NCI-H187 (cell line): ENCODE results near the gene RNF5.
"Not testable (repeated sequence)": the region's sequence is repeated elsewhere in the genome, so short reads cannot be mapped to it uniquely, and the experiment has no call there.

Experiments
- DNase-seq, 2 experiments: peaks; one replicate each; lab custom pipeline; 2025; lab: John Stamatoyannopoulos, UW

The RNF5 gene

GRCh38 chr6:32204268-32204715 lies 26.1 kb downstream of the RNF5 start:
- no peak for DNase-seq

DNA sequence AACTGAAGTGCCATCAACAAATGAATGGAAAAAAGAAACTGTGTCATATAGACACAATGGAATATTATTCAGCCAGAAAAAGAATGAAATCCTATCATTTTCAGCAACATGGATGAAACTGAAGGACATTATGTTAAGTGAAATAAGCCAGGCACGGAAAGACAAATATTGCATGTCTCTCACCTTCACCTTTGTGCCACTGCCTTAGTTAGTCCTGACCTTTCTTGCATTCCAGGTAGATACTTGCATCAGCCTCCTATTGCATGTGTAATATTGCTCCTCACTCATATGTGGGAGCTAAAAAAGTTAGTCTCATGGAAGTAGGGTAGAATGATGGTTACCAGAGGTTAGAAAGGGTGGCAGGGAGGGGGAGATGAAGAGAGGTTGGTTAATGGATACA lies 30.8 kb downstream of the RNF5 start:
- no peak for DNase-seq

DNA sequence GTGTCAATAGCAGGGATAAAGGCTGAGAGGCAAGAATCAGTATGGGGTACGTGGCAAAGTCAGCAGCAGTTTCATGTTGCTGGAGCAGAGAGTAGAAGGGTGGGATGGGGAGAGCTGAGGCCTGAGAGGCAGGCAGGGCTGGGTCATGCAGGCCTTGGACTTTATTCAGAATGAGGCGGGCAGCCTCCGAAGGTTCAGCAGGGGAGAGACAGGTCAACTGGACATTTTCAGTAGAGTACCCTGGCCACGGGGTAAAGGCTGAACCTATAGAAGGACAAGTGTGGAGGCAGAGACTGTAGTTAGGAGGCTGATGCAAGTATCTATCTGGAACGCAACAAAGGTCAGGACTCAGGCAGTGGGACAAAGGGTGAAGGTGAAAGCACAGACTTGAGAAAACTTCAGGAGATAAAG lies 32.0 kb downstream of the RNF5 start:
- DNase-seq, result no peak

DNA sequence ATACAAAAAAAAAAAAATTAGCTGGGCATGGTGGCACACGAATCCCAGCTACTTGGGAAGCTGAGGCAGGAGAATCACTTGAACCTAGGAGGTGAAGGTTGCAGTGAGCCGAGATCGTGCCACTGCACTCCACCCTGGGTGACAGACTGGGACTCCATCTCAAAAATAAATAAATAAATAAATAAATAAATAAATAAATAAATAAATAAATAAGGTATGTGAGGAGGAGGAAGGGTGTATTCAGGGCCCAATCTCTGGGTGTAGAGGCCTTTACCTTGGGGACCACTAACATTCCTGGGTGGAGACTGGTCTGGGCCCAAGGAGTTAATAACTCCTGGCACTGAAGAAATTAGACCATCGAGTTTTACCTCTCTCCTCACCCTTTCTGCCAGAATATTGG lies 33.2 kb downstream of the RNF5 start:
- DNase-seq, result not testable (repeated sequence)

GRCh38 chr6:32212076-32212760 lies 34.0 kb downstream of the RNF5 start:
- DNase-seq, result no peak

DNA sequence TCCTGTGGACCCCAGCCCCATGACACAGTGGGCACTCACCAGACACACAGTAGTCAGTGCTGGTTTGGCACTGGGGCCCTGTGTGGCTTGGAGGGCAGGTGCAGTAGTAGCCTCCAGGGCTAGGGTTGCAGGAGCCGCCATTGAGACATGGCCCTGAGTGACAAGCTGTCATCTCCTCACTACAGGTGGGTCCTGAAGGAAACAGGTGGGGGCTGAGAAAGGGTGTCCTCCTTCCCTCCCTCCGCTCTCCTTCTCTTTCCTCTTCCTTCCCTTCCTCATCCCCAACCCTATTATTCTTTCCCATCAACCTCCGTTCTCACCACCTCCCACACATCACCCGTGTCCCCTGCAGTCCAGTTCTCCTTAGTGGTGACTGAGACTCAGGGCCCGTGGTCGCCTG lies 35.4 kb downstream of the RNF5 start:
- no peak for DNase-seq

- no peak for DNase-seq
These were observed 35.9 kb downstream of the RNF5 start for GRCh38 chr6:32214126-32214525.

DNA sequence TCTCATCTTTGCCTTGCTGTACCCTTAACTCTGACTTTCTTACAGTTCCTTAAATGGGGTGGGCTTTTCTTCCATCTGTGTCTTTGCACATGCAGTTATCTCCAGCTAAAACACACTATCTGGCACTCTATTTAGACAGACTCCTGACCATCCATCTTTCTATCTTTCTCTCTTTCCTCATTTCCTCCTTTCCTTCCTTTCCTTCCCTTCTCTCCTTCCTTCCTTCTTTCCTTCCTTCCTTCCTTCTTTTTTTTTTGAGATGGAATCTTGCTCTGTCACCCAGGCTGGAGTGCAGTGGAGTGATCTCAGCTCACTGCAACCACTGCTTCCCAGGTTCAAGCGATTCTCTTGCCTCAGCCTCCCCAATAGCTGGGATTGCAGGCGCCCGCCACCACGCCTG lies 37.4 kb downstream of the RNF5 start:
- DNase-seq, result no peak

DNA sequence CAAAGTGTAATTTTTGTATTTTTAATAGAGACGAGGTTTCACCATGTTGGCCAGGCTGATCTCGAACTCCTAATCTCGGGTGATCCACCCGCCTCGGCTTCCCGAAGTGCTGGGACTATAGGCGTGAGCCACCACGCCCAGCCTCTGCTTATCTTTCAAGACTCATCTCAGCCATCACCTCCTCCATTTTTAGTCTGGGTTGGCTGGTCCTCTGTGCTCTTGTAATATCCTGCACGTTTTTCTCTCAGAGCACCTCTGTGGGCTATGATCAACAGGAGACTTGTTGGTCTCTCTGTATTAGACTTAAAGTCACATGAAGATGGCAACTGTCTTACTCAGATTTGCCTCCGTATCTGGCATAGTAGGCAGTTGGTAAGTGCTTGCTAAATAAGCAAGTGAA lies 38.1 kb downstream of the RNF5 start:
- no peak for DNase-seq

- no peak for DNase-seq
These were observed 38.8 kb downstream of the RNF5 start for GRCh38 chr6:32216998-32217397.

DNA sequence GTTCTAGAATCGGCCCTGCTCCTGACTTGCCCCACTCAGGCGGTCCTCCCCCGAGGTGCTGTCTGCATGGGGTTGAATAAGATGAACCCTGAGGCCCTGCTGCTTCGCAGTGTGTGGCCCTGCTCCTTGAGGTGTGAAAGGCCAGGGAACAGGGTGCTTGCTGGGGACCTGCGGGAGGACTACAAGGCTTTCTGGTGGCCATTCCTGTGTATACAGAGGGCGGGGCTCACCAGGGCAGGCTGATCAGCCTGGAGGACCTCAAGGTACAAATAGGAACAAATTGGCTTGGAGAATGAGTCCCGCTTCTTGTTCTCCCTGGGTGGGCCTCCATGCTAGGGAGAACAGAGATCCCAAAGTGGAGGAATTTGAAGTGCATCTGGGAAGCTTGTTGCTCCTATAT lies 40.0 kb downstream of the RNF5 start:
- no peak for DNase-seq

DNA sequence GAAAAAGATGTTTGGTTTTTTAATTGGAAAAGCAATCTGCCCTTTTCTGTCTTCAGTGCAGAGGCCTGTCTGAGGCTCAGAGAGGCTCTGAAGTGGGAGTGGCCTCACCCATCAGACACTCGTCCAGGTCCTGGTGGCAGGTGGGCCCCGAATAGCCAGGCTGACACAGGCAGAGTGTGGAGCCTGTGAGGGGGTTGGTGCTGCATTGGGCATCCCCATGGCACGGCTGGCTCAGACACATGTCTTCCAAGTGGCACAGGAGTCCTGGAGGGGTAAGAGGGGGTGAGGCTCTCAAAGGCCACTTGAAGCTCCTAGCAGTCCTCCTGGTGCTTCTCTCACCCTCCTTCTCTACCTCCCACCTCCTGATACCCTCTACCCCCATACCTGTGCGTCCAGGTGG lies 41.8 kb downstream of the RNF5 start:
- DNase-seq, result no peak

DNA sequence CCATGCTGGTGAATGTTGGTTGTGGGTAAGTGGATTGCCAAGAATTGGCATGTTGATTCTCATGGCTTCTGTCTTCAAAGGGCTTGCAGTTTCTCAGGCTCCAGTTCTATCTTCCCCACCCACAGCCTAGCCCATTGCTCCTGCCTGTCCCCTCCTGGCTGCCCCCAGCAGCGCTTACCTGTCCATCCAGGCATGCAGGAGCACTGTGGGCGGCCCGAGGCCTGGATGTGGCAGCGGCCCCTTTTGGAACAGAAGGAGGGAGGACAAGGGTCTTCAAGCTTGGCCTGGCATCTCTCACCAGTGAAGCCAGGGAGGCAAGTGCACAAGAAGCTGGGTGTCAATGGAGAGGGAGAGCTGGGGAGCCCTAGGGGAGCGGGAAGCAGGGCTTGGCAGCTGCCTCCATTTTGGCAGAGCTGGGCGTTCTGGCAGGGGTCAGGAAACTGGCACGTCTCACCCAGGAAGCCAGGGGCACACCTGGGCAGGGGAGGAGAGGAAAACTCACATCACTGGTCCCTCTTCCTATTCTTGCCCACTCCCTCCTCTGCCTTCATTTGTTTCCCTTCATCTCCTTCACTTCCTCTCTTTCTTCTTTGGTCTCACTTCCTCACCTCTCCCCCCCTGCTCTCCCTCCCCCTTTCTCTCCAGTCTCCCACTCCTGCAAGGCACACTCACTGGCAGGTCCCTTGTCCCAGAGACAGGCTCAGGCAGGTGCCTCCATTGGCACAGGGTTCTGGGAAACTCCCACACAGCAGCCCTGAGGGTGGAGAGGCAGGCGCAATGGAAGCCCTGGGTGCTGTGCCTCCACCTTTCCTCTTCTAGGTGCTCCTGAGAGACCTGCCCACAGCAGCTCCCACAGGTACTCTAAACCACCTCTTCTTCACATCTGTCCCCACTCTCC lies 44.4 kb downstream of the RNF5 start:
- DNase-seq, result no peak

GRCh38 chr6:32223258-32224235 lies 45.3 kb downstream of the RNF5 start, which contains the start of gene NOTCH4:
TSS of gene NOTCH4 (minus strand) at chr6:32224067. CDS start at chr6:32223928, 139 bp downstream.
- DNase-seq, result no peak

DNA sequence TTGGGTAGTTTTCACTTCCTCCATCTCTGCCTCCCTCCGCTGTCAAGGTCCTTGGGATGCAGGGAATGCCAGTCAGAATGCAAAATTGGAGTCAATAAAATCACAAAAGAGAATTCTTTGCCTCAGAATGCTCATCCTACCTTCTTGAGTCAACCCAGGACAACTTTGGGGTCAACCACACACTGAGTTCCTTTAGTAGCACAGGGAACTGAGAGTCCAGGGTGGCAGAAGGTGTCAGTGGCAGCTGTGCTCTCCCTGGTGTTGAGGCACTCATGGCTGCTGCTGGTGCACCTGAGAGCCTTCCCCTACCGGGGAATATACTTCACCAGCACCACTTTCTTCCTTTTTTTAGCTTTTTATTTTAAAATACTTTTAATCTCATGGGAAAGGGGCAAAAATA lies 46.5 kb downstream of the RNF5 start:
- no peak for DNase-seq

DNA sequence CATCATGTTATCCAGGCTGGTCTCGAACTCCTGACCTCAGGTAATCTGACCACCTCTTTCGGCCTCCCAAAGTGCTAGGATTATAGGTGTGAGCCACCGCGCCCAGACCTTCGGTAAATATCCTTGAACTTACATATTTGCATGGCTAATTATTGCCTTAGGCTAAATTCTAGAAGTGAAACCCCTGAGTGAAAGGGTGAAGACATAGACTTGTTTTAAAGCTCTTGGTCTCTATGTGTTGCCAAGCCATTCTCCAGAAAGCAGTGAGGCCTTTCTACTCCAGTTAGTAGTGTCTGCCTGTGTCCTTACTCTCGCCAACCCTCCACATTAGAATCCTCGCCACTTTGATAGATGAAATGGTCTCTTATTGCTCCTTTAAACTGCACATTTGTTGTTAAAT lies 48.2 kb downstream of the RNF5 start:
- DNase-seq, result no peak
